Stimulated activated CD4-positive, alpha-beta T cell treated with anti-CD3 and anti-CD28 coated beads, Interleukin-1b, Interleukin-23, amount 100 ng/mL, for 24 hours (primary cell): Measurements from ENCODE around the gene STYXL2.

ENCODE experiments used
- DNase-seq, 4 experiments: peaks; one replicate each; pipeline ENCODE4 v3.0.0-alpha.2; 2020; ENCODE audit warnings: low read depth in 4 of 4, low spot score in 1 of 4

Gene STYXL2

DNA sequence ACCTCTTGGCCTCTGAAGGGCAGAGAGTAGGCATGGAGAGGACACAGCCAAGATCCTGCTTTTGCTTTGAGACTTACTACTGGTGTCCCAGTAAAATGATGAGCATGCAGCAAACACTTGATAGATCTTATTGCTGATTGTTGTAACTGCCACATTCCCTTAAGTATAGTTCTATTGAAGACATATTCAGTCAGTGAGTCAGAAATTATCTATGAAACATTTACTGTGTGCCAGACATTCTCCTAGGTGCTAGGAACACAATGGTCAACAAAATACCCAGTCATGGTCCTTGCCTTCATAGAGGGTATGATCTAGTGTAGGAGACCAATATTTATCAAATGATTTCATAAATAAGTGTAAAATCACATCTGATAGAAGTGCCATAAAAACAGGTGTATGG is 13.6 kb downstream of the STYXL2 start:
- DNase-seq = no peak

DNA sequence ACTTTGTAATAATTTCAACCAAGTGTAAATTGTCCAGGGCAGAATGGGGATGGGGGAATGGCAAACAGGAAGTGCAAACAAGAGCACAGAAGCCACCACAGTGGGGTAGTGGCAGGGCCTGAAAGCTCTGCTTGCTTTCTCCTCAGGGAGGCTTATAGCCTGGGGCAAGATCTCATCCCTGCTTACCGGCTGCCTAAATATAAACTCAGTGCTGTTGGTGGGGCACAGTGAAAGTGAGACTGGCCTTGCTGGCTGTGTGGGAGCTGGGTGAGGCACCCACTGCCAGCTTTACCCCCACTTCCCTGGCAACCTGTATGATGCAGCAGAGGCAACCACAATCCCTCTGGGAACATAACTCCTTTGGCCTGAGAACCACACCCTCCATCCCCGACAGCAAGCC is 15.2 kb downstream of the STYXL2 start:
- DNase-seq = no peak

DNA sequence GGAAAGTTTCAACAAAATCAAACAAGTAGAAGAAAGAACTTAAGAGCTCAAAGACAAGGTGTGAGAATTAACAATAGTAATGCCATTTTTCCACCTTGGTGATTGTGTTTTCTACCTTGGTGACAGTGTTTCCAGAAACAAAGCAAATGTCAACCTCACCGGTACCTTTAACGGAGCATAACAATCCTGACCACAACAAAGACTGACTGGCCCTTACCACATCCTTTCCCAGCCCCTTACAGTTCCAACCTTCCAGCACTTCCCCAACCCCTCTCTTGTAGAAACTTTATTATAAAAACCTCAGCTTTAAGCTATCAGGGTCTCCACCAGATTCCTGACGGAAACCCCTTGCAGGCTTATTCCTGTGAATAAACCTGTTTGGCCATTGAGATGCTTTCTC is 16.7 kb downstream of the STYXL2 start:
- no peak for DNase-seq

DNA sequence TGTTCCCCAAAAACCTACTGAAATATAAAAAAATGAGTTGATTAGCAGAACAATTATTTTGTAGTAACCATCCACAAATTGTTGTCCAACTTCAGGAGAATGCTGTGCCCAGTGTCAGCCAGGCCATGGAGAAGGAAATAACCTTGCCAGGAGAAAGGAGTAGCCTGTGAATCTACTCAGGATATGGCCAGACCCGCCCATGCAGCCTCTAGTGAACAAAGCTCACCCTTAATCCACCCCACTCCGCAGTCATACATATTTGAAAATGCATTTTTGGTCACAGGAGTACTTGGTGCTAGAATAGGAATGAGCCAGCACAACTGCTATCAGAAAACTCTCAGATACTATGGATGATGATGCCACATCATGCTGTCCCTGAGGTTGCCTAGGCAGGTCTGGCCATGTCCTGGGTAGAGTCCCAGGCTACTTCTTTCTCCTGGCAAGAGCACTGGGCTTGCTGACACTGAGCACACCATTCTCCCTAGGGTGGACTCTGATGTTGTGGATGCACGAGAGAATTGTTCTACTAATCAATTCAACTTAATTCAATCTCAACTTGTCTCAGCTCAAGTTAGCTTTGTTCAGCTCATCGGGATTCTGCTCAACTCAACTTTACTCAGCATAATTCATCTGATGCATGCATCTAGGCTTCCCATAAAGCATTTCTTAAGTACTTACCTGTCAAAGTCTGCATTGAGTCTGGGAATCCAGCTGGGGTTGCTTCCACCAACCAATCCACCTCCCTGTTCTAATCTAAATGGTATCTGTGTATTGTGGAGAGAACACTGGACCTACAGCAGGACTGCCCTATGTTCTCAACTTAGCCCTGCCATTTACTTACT is 18.2 kb downstream of the STYXL2 start:
- DNase-seq = no peak

DNA sequence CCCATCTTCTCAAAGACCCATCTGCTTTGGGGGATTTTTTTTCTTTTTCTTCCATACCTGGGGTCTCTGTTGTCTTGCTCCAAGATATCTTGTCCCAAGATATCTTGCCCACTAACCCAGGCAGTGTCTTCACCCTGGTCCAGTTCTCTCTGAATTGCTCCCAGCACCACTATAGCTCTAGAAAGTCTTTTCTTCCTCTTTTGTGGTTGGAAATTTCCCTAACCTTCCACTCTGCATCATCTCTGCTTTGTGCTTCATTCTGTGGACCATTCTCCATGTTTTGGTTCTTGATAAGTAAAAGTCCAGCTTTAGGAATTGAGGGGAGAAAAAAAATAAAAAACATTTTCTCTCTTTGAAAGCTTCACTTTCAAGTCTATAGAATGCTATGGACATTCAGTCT is 20.9 kb downstream of the STYXL2 start:
- no peak for DNase-seq

DNA sequence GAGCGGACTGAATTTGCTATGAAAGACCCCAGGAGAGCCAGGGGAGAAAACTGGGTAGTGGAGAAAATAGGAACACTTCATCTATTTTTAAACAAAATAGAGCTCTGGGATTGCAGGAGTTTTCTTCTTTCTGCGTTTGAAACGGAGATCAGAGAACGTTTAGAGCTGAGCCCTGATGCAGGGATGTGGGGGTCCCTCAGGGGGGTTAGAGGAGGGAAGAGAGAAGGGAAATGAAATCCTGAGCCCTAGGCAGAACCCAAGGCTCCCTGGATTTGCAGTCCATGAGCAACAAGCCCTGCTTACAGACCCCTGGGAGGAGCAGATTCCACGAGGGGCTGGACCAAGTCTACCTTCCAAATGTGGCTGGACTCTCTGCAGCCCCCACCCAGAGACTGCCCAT is 21.8 kb downstream of the STYXL2 start:
- no peak for DNase-seq

DNA sequence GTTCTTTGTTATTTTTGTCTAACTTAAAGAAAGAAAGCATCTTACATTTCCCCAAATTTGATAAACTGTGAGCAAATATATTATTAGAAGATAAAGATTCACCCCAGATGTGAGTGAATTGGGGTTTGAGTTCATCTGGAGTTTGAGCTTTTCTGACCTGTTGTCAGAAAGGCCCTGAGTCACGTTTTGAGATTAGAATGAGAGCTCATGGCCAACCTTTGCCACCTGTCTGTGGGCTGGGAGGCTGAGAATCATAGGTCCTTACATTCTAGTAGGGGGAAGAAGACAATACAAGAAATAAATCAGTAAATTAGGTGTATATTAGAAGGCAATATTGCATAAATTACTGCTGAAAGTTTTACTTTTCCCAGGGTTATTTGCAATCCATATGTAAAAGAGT is 22.3 kb downstream of the STYXL2 start:
- no peak for DNase-seq

DNA sequence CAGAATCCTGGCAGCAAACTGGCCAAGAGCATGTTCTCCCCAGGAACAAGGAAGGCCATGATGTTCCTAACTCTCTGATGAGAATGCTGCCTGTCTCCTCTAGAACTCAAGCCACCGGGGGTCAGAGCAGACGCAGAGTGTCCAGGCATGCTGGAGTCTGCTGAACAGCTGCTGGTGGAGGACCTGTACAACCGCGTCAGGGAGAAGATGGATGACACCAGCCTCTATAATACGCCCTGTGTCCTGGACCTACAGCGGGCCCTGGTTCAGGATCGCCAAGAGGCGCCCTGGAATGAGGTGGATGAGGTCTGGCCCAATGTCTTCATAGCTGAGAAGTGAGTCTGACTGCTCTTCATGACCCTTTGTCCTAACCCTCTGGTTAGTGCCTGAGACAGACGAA is 23.4 kb downstream of the STYXL2 start:
- no peak for DNase-seq

DNA sequence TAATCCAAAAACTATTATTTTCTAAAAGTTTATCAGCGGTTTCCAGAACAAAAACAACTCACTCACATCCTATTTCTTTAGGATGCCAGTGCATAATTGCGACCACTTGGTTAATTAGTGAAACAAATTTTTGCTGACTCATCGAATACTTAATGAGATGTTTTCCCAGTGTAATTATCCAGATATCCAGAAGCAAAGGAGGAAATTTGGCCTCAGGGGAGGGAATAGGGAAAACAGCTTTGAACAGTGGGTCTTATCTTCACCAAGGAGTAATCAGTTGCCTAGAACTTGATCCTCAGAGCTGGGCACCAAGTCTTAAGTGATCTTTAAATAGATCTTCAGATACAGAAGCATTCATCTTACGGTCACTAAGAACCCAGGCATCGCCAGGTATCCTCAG is 24.3 kb downstream of the STYXL2 start:
- no peak for DNase-seq

DNA sequence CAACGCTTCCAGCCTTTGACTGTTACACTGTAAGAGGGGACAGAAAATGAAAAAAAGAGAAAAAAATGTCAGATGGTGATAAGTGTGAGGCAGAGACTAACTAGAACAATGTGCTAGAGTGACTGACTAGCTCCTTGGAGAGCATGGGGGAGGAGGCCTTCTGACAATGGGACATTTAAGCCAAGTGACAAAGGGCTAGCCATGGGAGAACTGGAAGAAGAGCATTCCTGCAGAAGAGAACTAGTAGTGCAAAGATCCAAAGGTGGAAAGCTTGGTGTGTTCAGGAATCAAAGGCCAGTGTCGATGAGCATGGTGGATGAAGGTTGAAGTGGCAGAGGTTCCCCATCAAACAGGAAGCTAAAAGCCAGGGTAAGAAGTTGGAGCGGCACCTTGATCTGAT is 25.8 kb downstream of the STYXL2 start:
- no peak for DNase-seq

DNA sequence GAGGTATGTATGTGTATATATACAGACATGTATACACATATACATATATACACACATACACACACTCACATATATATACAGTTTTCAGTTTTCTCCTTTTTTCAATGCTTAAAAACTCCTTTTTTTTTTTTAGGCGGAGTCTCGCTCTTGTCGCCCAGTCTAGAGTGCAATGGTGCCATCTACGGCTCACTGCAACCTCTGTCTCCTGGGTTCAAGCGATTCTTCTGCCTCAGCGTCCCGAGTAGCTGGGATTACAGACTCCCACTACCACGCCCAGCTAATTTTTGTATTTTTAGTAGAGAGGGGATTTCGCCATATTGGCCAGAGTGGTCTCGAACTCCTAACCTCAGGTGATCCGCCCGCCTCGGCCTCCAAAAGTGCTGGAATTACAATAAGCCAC is 27.0 kb downstream of the STYXL2 start:
- DNase-seq = no peak

DNA sequence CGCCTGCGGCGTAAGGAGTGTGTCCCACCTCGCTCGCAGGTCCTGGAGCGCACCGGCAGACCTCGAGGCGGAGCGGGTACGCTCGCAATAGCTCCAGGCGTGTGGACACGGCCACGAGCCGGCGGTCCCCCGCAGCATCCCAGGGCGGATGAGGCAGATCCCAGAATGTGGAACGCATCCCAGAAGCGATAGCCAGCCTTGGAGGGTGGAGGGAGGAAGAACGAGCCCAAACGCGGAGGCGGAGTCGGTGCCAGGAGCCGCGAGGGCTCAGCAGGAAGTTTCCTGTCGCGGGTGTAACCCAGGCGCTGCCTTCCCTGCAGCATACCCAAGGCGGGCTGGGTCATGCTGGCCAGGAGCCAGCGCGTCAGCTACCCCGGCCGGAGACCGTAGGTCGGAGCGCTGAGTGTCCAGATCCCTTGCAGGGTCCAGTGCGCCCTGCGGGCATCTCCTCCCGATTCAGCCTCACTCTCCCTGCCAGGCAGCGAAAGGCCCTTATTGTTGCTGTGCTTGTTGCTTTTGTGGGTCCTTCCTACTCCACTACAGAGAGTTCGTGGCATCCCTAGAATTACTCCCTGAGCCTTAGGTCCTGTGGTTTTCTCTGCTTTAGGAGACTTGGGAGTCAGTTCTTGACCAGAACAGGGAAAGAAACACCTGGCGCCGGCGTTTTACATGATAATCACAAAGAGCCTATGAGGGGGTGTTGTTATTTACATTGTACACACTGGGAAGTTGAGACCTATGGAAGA is 27.7 kb downstream of the STYXL2 start:
- DNase-seq = peak in 1 of 4 experiments; percentile 27

DNA sequence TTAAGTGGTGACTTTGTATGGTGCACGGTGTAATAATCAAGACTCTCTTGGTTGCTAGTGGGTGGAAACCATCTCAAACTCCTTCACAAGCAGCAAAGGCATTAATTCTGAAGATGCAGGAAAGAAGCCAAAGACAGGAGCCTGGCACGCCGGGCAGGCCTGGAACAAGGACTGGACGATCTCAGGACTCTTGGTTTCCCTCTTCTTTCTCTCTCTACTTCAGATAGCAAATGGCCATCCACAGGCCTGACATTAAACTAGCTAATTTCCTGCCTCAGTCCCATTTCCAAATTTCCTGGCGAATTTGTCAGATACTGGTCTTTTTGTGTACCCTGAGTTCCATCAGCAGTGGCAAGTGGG is 28.2 kb downstream of the STYXL2 start:
- no peak for DNase-seq

DNA sequence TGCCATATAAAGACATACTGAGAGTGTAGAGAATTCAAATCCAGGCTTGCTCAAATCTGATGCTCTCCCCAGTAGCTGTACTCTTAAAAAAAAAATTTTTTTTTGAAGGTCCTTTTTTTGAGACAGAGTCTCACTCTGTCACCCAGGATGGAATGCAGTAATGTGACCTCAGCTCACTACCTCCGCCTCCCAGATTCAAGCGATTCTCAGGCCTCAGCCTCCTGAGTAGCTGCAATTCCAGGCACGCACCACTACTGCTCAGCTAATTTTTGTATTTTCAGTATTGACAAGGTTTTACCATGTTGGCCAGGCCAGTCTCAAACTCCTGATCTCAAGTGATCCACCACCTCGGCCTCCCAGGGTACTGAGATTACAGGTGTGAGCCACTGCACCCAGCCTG is 28.7 kb downstream of the STYXL2 start:
- DNase-seq = no peak

DNA sequence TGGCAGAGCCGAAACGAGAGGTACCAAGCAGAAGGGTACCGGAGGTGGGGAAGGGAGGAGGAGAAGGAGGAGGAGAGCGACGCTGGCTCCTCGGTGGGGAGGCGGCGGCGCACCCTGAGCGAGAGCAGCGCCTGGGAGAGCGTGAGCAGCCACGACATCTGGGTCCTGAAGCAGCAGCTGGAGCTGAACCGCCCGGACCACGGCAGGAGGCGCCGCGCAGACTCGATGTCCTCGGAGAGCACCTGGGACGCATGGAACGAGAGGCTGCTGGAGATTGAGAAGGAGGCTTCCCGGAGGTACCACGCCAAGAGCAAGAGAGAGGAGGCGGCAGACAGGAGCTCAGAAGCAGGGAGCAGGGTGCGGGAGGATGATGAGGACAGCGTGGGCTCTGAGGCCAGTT is 32.4 kb downstream of the STYXL2 start:
- no peak for DNase-seq

DNA sequence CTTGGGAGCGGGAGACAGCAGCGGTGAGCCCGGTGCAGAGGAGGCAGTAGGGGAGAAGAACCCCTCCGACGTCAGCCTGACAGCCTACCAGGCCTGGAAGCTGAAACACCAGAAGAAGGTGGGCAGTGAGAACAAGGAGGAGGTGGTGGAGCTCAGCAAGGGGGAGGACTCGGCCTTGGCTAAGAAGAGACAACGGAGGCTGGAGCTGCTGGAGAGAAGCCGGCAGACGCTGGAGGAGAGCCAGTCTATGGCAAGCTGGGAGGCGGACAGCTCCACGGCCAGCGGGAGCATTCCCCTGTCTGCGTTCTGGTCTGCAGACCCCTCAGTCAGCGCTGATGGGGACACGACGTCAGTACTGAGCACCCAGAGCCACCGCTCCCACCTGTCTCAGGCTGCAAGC is 32.9 kb downstream of the STYXL2 start:
- DNase-seq = no peak

DNA sequence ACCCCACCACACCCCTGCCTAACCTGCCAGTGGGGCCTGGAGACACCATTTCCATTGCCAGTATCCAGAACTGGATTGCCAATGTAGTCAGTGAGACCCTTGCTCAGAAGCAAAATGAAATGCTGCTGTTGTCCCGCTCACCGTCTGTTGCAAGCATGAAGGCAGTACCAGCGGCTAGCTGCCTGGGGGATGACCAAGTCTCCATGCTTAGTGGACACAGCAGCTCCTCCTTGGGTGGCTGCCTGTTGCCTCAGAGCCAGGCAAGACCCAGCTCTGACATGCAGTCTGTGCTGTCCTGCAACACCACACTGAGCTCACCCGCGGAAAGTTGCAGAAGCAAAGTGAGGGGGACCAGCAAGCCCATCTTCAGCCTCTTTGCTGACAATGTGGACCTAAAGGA is 33.4 kb downstream of the STYXL2 start:
- no peak for DNase-seq

DNA sequence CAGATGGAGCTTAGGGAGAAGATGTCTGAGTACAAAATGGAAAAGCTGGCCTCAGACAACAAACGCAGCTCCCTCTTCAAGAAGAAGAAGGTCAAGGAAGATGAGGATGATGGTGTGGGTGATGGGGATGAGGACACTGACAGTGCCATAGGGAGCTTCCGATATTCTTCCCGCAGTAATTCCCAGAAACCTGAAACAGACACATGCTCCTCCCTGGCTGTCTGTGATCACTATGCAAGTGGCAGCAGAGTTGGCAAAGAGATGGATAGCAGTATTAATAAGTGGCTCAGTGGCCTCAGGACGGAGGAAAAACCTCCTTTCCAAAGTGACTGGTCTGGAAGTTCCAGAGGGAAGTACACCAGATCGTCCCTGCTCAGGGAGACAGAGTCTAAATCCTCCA is 33.8 kb downstream of the STYXL2 start:
- no peak for DNase-seq

DNA sequence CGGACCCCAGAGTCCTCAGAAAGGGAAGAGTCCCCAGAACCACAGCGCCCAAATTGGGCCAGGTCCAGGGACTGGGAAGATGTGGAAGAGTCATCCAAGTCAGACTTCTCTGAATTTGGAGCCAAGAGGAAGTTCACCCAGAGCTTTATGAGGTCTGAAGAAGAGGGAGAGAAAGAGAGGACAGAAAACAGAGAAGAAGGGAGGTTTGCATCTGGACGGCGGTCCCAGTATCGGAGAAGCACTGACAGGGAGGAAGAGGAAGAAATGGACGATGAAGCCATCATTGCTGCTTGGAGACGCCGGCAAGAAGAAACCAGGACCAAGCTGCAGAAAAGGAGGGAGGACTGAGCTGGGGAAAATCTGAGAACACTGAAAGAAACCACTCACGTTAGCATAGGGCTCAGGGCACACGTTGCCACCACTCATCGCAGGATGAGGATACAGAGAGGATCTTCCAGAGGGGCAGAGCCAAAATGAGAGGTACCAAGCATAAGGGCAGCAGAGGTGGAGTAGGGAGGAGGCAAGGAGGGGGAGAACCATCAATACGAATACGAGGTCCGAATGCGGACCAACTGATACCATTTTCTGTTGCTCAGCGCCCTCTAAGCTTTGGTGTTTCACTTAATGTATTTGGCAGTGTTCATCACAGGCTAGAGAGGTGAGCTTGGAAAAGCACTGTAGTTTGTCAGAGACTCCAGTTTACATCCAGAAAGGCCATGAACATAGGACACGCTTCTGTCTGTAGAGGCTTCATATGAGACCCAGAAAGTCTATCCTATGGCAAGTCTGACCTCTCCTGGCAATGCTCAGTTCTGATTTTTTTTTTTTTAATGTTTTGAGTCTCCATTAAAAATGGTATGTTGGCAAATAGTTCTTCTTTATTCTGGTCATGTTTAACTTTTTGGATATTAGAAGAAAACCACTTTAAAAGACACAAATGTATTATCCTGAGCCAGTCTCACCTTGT is 34.7 kb downstream of the STYXL2 start:
- DNase-seq = no peak

DNA sequence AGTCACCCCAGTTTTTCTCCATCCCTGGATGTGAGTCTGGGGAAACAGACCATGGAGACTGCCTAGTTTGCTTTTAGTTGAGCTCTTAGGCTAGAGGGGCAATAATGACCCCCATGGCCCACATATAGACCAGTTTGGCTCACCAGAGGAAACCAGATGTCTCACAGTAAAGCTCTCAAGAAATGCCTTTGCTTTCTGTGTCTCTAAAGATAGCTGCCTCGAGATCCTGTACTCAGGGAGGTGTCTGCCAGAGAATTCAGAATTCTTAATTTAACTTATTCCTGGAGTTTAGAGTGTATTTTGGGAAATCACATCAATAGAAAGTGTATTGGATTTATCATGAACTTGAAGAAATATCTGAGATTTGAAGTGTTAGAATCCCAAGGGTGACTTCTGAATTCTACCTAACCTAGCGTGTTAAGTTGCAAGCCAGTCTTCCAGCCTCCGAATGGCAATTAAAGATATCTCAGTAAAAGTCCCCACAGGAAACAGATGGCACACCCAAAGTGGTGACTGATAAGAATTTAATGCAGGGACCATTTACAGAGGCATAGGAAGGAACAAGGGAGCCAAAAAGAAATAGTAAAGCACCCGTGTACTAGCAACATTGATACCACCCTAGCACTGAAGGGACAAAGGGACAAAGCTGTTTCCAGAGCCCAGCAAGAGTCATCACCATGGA is 37.1 kb downstream of the STYXL2 start:
- DNase-seq = no peak
